GM15510 (cell line): ENCODE measurements around the gene CA5B.

Experiments used
- POLR2A ChIP-seq: IDR thresholded peaks from 3 replicates; pipeline ENCODE4 v1.6.1; 2011; ENCODE audit warnings: borderline replicate concordance; ENCODE audit not compliant: insufficient read length; ENCODE audit errors: extremely low read depth

CA5B gene

DNA sequence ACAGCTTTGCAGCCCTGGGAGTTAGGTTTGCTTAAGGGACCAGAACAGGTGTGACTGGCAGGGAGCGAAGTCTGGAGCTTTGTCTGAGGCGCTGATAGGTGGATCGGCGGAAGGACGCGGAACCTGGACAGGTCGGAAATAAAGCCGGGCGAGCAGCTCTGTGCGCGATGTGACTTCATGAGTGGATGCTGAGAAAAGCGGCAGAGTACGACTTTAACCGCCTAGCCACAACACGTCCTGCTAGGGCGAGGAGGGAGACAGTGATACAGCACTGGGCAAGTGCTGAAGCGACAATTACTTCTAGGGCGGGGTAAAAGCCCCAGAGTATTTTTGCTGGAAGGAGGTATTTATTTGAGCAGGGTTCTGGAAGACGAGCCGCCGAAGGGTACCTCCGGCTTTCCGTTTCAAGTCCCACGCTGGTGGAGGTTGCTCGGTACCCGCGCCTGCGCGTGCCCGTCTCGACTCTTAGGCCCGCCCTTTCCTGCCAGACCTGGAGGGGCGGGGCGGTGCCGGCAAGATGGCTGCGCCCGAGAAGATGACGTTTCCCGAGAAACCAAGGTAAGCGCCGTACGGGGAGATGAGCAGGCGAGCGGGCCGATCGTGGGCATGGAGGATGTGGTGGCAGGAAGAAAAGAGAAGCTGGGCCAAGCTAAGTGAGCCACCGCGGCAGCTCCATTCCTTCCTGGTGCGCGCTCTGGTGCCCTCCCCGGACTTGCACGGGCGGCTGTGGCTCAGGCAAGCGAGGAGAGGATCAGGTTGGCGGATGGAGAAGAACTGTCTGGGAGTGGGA lies 52.1 kb downstream of the CA5B start, which contains the start of gene ZRSR2:
Gene ZRSR2 (plus strand): TSS at position 506 of the 790 bp plus-strand sequence. CDS start 12 bp downstream, at position 518.
- TF ChIP-seq POLR2A, result peak; percentile 75

DNA sequence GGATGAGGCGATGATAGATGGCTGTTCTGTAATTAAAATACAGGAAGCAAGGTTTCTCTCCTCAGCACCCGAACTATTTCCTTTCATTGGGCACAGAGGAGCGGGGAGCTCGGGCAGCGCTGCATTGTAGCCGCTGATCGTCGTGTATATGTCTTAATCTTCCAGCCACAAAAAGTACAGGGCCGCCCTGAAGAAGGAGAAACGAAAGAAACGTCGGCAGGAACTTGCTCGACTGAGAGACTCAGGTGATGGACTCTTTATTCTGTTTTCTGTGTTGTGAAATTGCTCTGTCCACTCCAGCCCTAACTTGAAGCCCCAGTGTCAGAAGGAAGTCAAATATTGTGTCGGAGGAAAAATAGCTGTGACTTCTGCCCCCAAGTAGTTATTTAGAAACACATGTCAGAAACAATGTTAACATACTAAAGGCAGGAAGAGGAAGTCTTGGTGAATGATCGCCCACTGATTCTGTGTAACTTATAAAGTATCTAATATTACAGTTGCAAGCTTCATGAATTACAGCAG lies 52.8 kb downstream of the CA5B start:
- no peak for TF ChIP-seq POLR2A

DNA sequence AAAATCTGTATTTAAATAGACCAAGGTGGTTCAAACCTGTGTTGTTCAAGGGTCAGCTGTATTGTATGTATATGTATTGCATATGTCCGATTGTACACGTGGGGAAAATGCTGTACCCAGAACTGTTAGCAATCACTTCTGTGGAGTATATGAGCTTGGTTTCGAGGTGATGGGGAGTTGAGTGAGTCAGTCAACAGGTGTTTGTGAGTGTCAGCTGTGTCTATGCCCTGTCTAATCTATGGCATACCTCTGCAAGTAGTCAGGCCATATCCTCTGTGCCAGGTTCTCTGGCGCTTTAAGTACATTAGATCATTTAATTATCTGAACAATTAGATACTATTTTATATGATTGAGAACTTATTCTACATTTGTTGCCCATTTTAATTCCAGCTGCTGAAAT lies 59.6 kb downstream of the CA5B start:
- TF ChIP-seq POLR2A, result no peak

GRCh38 chrX:15804563-15804962 lies 66.5 kb downstream of the CA5B start:
- TF ChIP-seq POLR2A, result no peak

GRCh38 chrX:15808254-15808653 lies 70.2 kb downstream of the CA5B start:
- TF ChIP-seq POLR2A, result no peak

DNA sequence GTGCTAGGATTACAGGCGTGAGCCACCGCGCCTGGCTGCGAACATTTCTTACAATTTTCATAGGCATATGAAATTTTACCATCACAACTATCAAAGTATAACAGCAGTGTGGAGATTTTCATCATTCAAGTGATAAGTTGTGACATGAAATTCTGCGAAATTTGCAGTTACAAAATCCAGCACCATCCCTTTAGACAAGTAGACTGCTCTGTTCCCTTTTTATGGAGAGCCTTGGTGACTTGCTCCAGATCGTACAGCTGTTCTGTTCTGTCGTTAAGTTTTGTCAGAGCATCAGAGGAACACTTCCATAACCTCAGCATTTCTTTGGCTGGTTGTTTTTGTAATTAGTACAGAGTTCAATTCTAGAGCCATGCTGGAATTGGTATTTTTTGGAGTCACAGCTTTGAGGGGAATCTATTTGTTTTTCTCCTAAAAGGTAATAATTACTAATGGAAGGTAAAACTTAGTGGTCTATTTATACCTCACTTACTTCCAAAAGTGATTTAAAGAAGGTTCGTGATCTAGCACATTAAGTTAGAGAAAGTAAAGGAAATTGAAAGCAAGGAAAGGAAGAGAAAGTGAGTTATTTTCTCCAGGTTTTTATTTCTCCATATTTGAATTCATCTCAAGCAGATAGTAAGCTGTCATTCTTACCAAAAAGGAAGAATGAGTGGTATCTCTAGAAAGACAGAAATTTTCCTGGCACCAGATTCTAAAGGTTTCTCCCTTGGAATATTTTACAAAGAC lies 74.3 kb downstream of the CA5B start:
- TF ChIP-seq POLR2A, result no peak

- TF ChIP-seq POLR2A, result no peak
Measured at GRCh38 chrX:15813416-15813815, 75.3 kb downstream of the CA5B start.

- no peak for TF ChIP-seq POLR2A
Measured at GRCh38 chrX:15814771-15815365, 76.8 kb downstream of the CA5B start.

DNA sequence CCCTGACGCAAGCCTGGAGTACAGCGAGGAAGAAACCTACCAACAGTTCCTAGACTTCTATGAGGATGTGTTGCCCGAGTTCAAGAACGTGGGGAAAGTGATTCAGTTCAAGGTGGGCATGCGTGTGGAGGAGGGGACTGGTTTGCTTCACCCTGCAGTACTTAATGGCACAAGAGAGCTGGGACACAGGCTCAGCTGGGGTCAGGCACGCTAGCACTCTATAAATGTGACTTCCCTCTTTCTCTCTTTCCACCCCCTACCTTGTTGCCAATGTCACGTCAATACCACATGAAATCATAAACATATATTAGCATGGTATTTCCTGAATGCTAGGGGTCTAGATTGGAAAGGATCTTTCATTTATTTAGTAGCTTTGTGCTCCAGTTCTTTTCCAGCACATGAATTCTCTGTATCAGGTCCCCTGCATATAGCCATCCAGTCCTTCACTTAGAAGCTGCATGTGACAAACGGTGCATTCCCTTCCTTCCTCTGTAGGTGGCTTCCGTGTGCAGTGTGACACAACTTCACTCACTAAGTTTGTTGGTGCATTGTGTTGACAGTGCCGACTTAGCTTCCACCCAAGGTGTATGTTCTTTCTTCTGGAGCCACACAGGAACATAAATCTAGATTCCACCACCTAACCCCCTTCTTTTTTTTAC lies 77.8 kb downstream of the CA5B start:
- TF ChIP-seq POLR2A, result no peak

DNA sequence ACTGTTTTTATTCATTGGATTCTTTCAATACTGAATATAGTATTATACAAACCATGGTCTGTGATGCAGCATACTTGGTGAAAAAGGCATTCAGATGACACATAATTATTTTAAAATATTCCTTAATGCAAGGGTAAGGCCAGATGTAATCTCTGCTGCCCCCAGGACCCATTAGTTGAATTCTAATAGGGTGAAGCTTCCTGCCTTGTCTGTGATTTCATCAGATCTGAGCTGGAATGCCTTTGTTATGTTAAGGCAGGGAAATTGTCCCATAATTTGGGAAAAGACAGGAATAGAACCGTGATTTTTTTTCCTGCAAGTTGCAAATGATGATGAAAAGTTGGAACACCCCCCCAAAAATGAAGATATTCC lies 78.4 kb downstream of the CA5B start:
- no peak for TF ChIP-seq POLR2A

DNA sequence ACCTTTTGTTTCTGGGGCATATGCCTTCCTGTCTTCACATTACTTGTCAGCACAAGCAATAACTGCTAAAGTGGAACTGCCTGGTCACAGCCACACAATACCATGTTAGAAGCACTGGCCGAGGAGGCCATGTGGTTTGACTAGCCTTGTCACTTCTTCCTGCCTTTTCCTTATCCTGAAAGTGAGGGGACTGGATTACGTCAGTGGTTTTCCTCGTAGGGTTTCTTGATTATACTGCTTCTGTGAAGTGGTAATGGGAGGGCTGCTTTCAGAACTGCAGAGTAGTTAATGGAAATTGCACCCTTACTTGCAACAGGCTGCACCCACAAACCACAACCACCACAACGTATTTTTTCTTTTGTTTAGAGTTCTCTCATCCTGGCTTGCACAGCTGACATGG lies 78.8 kb downstream of the CA5B start:
- TF ChIP-seq POLR2A, result no peak

- TF ChIP-seq POLR2A, result no peak
Measured at GRCh38 chrX:15820106-15821073, 82.3 kb downstream of the CA5B start.

DNA sequence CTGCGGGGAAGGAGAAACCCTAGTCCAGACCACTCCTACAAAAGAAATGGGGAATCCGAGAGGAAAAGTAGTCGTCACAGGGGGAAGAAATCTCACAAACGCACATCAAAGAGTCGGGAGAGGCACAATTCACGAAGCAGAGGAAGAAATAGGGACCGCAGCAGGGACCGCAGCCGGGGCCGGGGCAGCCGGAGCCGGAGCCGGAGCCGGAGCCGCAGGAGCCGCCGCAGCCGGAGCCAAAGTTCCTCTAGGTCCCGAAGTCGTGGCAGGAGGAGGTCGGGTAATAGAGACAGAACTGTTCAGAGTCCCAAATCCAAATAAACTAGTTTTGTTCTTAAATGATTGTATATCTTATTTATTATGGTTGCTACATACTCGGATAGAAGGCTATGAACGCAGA lies 84.9 kb downstream of the CA5B start:
- TF ChIP-seq POLR2A, result no peak

DNA sequence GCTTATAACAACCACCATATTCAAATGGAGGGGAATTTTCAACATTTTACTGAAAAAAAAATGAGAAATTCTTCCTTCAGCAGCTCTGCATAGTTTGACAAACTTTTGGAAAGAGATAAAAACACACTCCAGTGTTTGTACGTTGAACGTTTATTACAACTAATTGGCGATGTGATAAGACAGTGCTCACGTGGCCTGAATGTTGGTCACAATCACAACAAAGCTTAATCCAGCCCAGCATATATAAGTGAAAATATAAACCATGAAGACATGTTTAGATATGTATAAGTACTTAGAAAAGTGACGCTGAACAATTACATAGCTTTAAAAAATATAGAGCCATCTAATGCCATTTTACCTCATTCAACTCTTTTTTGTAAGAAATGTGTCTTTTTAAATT lies 87.9 kb downstream of the CA5B start:
- no peak for TF ChIP-seq POLR2A
